Hematopoietic multipotent progenitor cell treated with erythropoietin and hydrocortisone succinate and interleukin-3 and kit ligand, for 8 days (in vitro differentiated cells): ENCODE results near the gene RICTOR.

Source experiments
- DNase-seq: peaks from one replicate; pipeline ENCODE4 v3.0.0-alpha.2; 2015

Gene RICTOR

GRCh38 chr5:39074017-39074814 is at the start of gene RICTOR:
RICTOR (minus strand) TSS chr5:39074399; CDS start chr5:39074377, 22 bp downstream.
- peak; percentile 88 for DNase-seq

- no peak for DNase-seq
Measured at GRCh38 chr5:39121922-39122321, 47.7 kb upstream of the RICTOR start.

- no peak for DNase-seq
Measured at GRCh38 chr5:39121315-39121714, 47.1 kb upstream of the RICTOR start.

GRCh38 chr5:39120052-39120420 is 45.8 kb upstream of the RICTOR start:
- no peak for DNase-seq

GRCh38 chr5:39119404-39120051 is 45.3 kb upstream of the RICTOR start:
- peak; percentile 65 for DNase-seq

- no peak for DNase-seq
Measured at GRCh38 chr5:39118638-39119037, 44.4 kb upstream of the RICTOR start.

GRCh38 chr5:39117401-39117800 is 43.2 kb upstream of the RICTOR start:
- peak; percentile 93 for DNase-seq

GRCh38 chr5:39116344-39117170 is 42.4 kb upstream of the RICTOR start:
- DNase-seq = peak; percentile 51

GRCh38 chr5:39115644-39116343 is 41.6 kb upstream of the RICTOR start:
- peak; percentile 20 for DNase-seq

- DNase-seq = no peak
Measured at GRCh38 chr5:39114155-39114554, 40.0 kb upstream of the RICTOR start.

GRCh38 chr5:39113354-39113953 is 39.3 kb upstream of the RICTOR start:
- no peak for DNase-seq

- DNase-seq = no peak
Measured at GRCh38 chr5:39109606-39110005, 35.4 kb upstream of the RICTOR start.

- no peak for DNase-seq
Measured at GRCh38 chr5:39108987-39109386, 34.8 kb upstream of the RICTOR start.

- no peak for DNase-seq
Measured at GRCh38 chr5:39107350-39107749, 33.2 kb upstream of the RICTOR start.

- peak; percentile 27 for DNase-seq
Measured at GRCh38 chr5:39106322-39106721, 32.1 kb upstream of the RICTOR start.

- no peak for DNase-seq
Measured at GRCh38 chr5:39104221-39104620, 30.0 kb upstream of the RICTOR start.

- DNase-seq = no peak
Measured at GRCh38 chr5:39102684-39103155, 28.5 kb upstream of the RICTOR start.

- no peak for DNase-seq
Measured at GRCh38 chr5:39100851-39101396, 26.7 kb upstream of the RICTOR start.

GRCh38 chr5:39100301-39100850 is 26.2 kb upstream of the RICTOR start:
- DNase-seq = no peak

- DNase-seq = no peak
Measured at GRCh38 chr5:39099831-39100230, 25.6 kb upstream of the RICTOR start.

- no peak for DNase-seq
Measured at GRCh38 chr5:39093352-39093751, 19.2 kb upstream of the RICTOR start.
